ENCODE measurements around the gene NUTM2G.
A peak's percentile ranks its signal among the peaks of the same experiment; 100 is the strongest.
"Not testable (repeated sequence)": the region's sequence is repeated elsewhere in the genome, so short reads cannot be mapped to it uniquely, and the experiment has no call there.

Gene NUTM2G

GRCh38 chr9:96934706-96935105 is 6.1 kb downstream of the NUTM2G start:
- not testable (repeated sequence) for H2BK12ac ChIP-seq (ENCODE audit: low read length)

GRCh38 chr9:96935401-96935800 is 6.8 kb downstream of the NUTM2G start:
- H2AK5ac ChIP-seq (ENCODE audit: low read depth, low read length); H2BK12ac ChIP-seq (ENCODE audit: low read length); H3K4ac ChIP-seq (ENCODE audit: low read length); H3K23ac ChIP-seq (ENCODE audit: low read depth, low read length, poor library complexity); H3K36me3 ChIP-seq (replicated peaks in 1 of 2; ENCODE audit: control insufficient read depth in 2 of 2, insufficient read depth in 2 of 2, low read length in 2 of 2); H3K9me3 ChIP-seq (replicated peaks in 1 of 2; ENCODE audit: control insufficient read depth in 2 of 2, insufficient read depth in 1 of 2, low read depth in 1 of 2, low read length in 2 of 2); H3K27me3 ChIP-seq (ENCODE audit: control insufficient read depth in 3 of 3, insufficient read depth in 3 of 3, low read depth in 1 of 3, low read length in 3 of 3); H3K4me3 ChIP-seq (ENCODE audit: low read length in 2 of 2); DNase-seq (ENCODE audit: low spot score); H2BK15ac ChIP-seq (ENCODE audit: low read length); H2BK5ac ChIP-seq (ENCODE audit: low read length); H3K27ac ChIP-seq (replicated peaks; ENCODE audit: low read length); H3K9ac ChIP-seq (ENCODE audit: low read depth, low read length, poor library complexity); H2AFZ ChIP-seq (ENCODE audit: low read length); H2BK120ac ChIP-seq (ENCODE audit: low read depth, low read length); H4K91ac ChIP-seq (ENCODE audit: low read depth, low read length, poor library complexity); H3K4me1 ChIP-seq (ENCODE audit: control insufficient read depth in 2 of 2, insufficient read depth in 1 of 2, low read depth in 1 of 2, low read length in 2 of 2); H3K4me2 ChIP-seq (ENCODE audit: insufficient read depth, low read length, poor library complexity, severe bottlenecking); H3K79me1 ChIP-seq (ENCODE audit: low read depth, low read length); H3K14ac ChIP-seq (ENCODE audit: low read length); H4K8ac ChIP-seq (ENCODE audit: low read depth, low read length): not testable (repeated sequence)
- peak overlapping the region; percentile 28 for H3K18ac ChIP-seq (ENCODE audit: low read length)
- no CpG with 5 or more reads among the region's 15 CpGs for WGBS, 2 donors (ENCODE audit: extremely low coverage in 2 of 2, insufficient read length in 2 of 2, insufficient replicate concordance in 1 of 2)

More at GRCh38 chr9:96934706-96935105, 6.1 kb downstream of the NUTM2G start:
- H3K36me3 ChIP-seq (replicated peaks in 1 of 2; ENCODE audit: control insufficient read depth in 2 of 2, insufficient read depth in 2 of 2, low read length in 2 of 2); H3K9me3 ChIP-seq (replicated peaks in 1 of 2; ENCODE audit: control insufficient read depth in 2 of 2, insufficient read depth in 1 of 2, low read depth in 1 of 2, low read length in 2 of 2); H2AFZ ChIP-seq (ENCODE audit: low read length); H3K23ac ChIP-seq (ENCODE audit: low read depth, low read length, poor library complexity); H3K27ac ChIP-seq (replicated peaks; ENCODE audit: low read length); H3K79me1 ChIP-seq (ENCODE audit: low read depth, low read length); H4K8ac ChIP-seq (ENCODE audit: low read depth, low read length); H3K4me1 ChIP-seq (ENCODE audit: control insufficient read depth in 2 of 2, insufficient read depth in 1 of 2, low read depth in 1 of 2, low read length in 2 of 2); H3K4me2 ChIP-seq (ENCODE audit: insufficient read depth, low read length, poor library complexity, severe bottlenecking); H3K27me3 ChIP-seq (ENCODE audit: control insufficient read depth in 3 of 3, insufficient read depth in 3 of 3, low read depth in 1 of 3, low read length in 3 of 3); H3K4ac ChIP-seq (ENCODE audit: low read length); H3K4me3 ChIP-seq (ENCODE audit: low read length in 2 of 2); H4K91ac ChIP-seq (ENCODE audit: low read depth, low read length, poor library complexity); DNase-seq (ENCODE audit: low spot score); H3K9ac ChIP-seq (ENCODE audit: low read depth, low read length, poor library complexity); H2BK5ac ChIP-seq (ENCODE audit: low read length); H3K14ac ChIP-seq (ENCODE audit: low read length); H2BK15ac ChIP-seq (ENCODE audit: low read length); H2AK5ac ChIP-seq (ENCODE audit: low read depth, low read length); H3K18ac ChIP-seq (ENCODE audit: low read length); H2BK120ac ChIP-seq (ENCODE audit: low read depth, low read length): not testable (repeated sequence)
- no CpG with 5 or more reads among the region's 5 CpGs for WGBS, 2 donors (ENCODE audit: extremely low coverage in 2 of 2, insufficient read length in 2 of 2, insufficient replicate concordance in 1 of 2)

GRCh38 chr9:96937442-96937841 is 8.8 kb downstream of the NUTM2G start:
- not testable (repeated sequence) for H3K14ac ChIP-seq (ENCODE audit: low read length); H3K18ac ChIP-seq (ENCODE audit: low read length); H4K91ac ChIP-seq (ENCODE audit: low read depth, low read length, poor library complexity); H3K79me1 ChIP-seq (ENCODE audit: low read depth, low read length); H3K27ac ChIP-seq (replicated peaks; ENCODE audit: low read length); H3K36me3 ChIP-seq (replicated peaks in 1 of 2; ENCODE audit: control insufficient read depth in 2 of 2, insufficient read depth in 2 of 2, low read length in 2 of 2); DNase-seq (ENCODE audit: low spot score); H2BK120ac ChIP-seq (ENCODE audit: low read depth, low read length); H2AK5ac ChIP-seq (ENCODE audit: low read depth, low read length); H2BK15ac ChIP-seq (ENCODE audit: low read length); H3K9me3 ChIP-seq (replicated peaks in 1 of 2; ENCODE audit: control insufficient read depth in 2 of 2, insufficient read depth in 1 of 2, low read depth in 1 of 2, low read length in 2 of 2); H2BK5ac ChIP-seq (ENCODE audit: low read length); H4K8ac ChIP-seq (ENCODE audit: low read depth, low read length); H3K4me1 ChIP-seq (ENCODE audit: control insufficient read depth in 2 of 2, insufficient read depth in 1 of 2, low read depth in 1 of 2, low read length in 2 of 2); H3K4ac ChIP-seq (ENCODE audit: low read length); H3K27me3 ChIP-seq (ENCODE audit: control insufficient read depth in 3 of 3, insufficient read depth in 3 of 3, low read depth in 1 of 3, low read length in 3 of 3); H3K9ac ChIP-seq (ENCODE audit: low read depth, low read length, poor library complexity); H2BK12ac ChIP-seq (ENCODE audit: low read length); H3K23ac ChIP-seq (ENCODE audit: low read depth, low read length, poor library complexity); H3K4me2 ChIP-seq (ENCODE audit: insufficient read depth, low read length, poor library complexity, severe bottlenecking); H2AFZ ChIP-seq (ENCODE audit: low read length); H3K4me3 ChIP-seq (ENCODE audit: low read length in 2 of 2)
- WGBS, 2 donors (ENCODE audit: extremely low coverage in 2 of 2, insufficient read length in 2 of 2, insufficient replicate concordance in 1 of 2): no CpG with 5 or more reads among the region's 3 CpGs

- not testable (repeated sequence) for H3K36me3 ChIP-seq (replicated peaks in 1 of 2; ENCODE audit: control insufficient read depth in 2 of 2, insufficient read depth in 2 of 2, low read length in 2 of 2); H3K4ac ChIP-seq (ENCODE audit: low read length)
- WGBS, 2 donors (ENCODE audit: extremely low coverage in 2 of 2, insufficient read length in 2 of 2, insufficient replicate concordance in 1 of 2): no CpG with 5 or more reads among the region's 10 CpGs
These were observed 10.5 kb downstream of the NUTM2G start for GRCh38 chr9:96938957-96939665.

More at GRCh38 chr9:96938957-96939665, 10.5 kb downstream of the NUTM2G start:
- not testable (repeated sequence) for H2AFZ ChIP-seq (ENCODE audit: low read length); H3K27me3 ChIP-seq (ENCODE audit: control insufficient read depth in 3 of 3, insufficient read depth in 3 of 3, low read depth in 1 of 3, low read length in 3 of 3); H3K18ac ChIP-seq (ENCODE audit: low read length); H2AK5ac ChIP-seq (ENCODE audit: low read depth, low read length); H3K4me2 ChIP-seq (ENCODE audit: insufficient read depth, low read length, poor library complexity, severe bottlenecking); H3K9me3 ChIP-seq (replicated peaks in 1 of 2; ENCODE audit: control insufficient read depth in 2 of 2, insufficient read depth in 1 of 2, low read depth in 1 of 2, low read length in 2 of 2); H3K9ac ChIP-seq (ENCODE audit: low read depth, low read length, poor library complexity); H4K91ac ChIP-seq (ENCODE audit: low read depth, low read length, poor library complexity); H3K27ac ChIP-seq (replicated peaks; ENCODE audit: low read length); H4K8ac ChIP-seq (ENCODE audit: low read depth, low read length); H3K4me1 ChIP-seq (ENCODE audit: control insufficient read depth in 2 of 2, insufficient read depth in 1 of 2, low read depth in 1 of 2, low read length in 2 of 2); H2BK120ac ChIP-seq (ENCODE audit: low read depth, low read length); H3K23ac ChIP-seq (ENCODE audit: low read depth, low read length, poor library complexity); H3K4me3 ChIP-seq (ENCODE audit: low read length in 2 of 2); H3K79me1 ChIP-seq (ENCODE audit: low read depth, low read length); H2BK12ac ChIP-seq (ENCODE audit: low read length); H3K14ac ChIP-seq (ENCODE audit: low read length); DNase-seq (ENCODE audit: low spot score); H2BK15ac ChIP-seq (ENCODE audit: low read length); H2BK5ac ChIP-seq (ENCODE audit: low read length)
